ENCODE measurements around the gene SMCR8.

DNA sequence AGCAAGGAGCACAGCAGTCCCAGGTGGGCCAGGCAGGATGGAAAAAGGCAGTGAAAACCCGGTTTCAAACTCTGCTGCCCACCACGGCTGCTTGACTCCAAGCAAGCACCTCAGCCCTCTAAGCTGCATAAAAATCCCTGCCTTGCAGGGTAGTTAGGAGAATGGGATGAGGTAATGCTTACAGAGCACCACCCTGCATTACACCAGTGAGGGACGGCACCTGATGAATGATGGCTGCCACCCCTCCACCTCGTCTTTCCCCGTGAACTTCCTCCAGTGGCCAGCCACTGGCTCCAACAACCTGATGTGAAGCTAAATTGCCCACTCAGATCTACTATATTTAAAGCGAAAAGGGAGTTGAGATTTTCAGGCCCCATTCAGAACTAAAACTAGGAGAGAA is 33.3 kb upstream of the SMCR8 start:
- TF ChIP-seq, protein P1, sequence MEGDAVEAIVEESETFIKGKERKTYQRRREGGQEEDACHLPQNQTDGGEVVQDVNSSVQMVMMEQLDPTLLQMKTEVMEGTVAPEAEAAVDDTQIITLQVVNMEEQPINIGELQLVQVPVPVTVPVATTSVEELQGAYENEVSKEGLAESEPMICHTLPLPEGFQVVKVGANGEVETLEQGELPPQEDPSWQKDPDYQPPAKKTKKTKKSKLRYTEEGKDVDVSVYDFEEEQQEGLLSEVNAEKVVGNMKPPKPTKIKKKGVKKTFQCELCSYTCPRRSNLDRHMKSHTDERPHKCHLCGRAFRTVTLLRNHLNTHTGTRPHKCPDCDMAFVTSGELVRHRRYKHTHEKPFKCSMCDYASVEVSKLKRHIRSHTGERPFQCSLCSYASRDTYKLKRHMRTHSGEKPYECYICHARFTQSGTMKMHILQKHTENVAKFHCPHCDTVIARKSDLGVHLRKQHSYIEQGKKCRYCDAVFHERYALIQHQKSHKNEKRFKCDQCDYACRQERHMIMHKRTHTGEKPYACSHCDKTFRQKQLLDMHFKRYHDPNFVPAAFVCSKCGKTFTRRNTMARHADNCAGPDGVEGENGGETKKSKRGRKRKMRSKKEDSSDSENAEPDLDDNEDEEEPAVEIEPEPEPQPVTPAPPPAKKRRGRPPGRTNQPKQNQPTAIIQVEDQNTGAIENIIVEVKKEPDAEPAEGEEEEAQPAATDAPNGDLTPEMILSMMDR (IDR thresholded peaks at IDR 0.05) = no peak
- TF ChIP-seq POLR2A (IDR thresholded peaks at IDR 0.05) = no peak

All from body of pancreas (tissue), 4 donors.